Medulla oblongata (tissue), 1 donor: ENCODE results near the gene CD163L1.

Experiments used
- DNase-seq: peaks from one replicate; pipeline ENCODE4 v3.0.0-alpha.2; 2015; ENCODE audit errors: extremely low spot score

The CD163L1 gene

GRCh38 chr12:7324176-7324575 is 119.8 kb downstream of the CD163L1 start:
- no peak for DNase-seq

GRCh38 chr12:7322599-7322998 is 121.4 kb downstream of the CD163L1 start:
- DNase-seq, result no peak

- no peak for DNase-seq
These were observed 122.3 kb downstream of the CD163L1 start for GRCh38 chr12:7321624-7322023.

- DNase-seq, result no peak
These were observed 124.0 kb downstream of the CD163L1 start for GRCh38 chr12:7319930-7320329.

GRCh38 chr12:7310070-7310469 is 133.9 kb downstream of the CD163L1 start:
- no peak for DNase-seq
